ENCODE data around the gene MYOF. TPM values are rescaled to one million over a fixed set of nuclear protein-coding genes. Genes with fewer than 3 reads are reported as not detected.

Gene MYOF
- total and polyA plus RNA-seq, 4 donors = 23.4 to 194 (median 82.2) TPM

- no peak overlapping the region for H3K9ac ChIP-seq (ENCODE audit: insufficient read depth in 1 of 2, low read length in 2 of 2)
- no peaks in the 10 kb centered on the region for H3K27me3 ChIP-seq (ENCODE audit: control insufficient read depth in 3 of 3, insufficient read depth in 3 of 3, low read length in 2 of 3)
- ATAC-seq (ENCODE audit: insufficient read depth, low FRiP score) (no peak), DNase-seq (no peak)
- H3K4me3 ChIP-seq = no peak overlapping the region
- TF ChIP-seq CTCF (IDR thresholded peaks at IDR 0.05; ENCODE audit: control extremely low read depth, extremely low read depth) = no peak
- no peak overlapping the region for H3K27ac ChIP-seq (ENCODE audit: low read depth in 1 of 2, low read length in 1 of 2)
- 96 to 99% methylated on average over 3 of the region's 3 CpGs for WGBS, 2 donors
- no peaks in the 10 kb centered on the region for H3K36me3 ChIP-seq (ENCODE audit: control insufficient read depth in 4 of 4, insufficient read depth in 4 of 4, low read length in 4 of 4)
- H3K4me1 ChIP-seq (ENCODE audit: control insufficient read depth in 5 of 5, insufficient read depth in 5 of 5, low read length in 5 of 5) = no peaks in the 10 kb centered on the region
- H3K9me3 ChIP-seq (ENCODE audit: control insufficient read depth in 4 of 4, insufficient read depth in 3 of 4, low read length in 3 of 4) = no peaks in the 10 kb centered on the region
These were observed 212.9 kb downstream of the MYOF start for GRCh38 chr10:93269281-93269680.

- Histone ChIP-seq H3K4me1 (ENCODE audit: control insufficient read depth in 5 of 5, insufficient read depth in 5 of 5, low read length in 5 of 5) (no peaks in the 10 kb centered on the region), H3K4me3 (no peak overlapping the region), H3K9me3 (ENCODE audit: control insufficient read depth in 4 of 4, insufficient read depth in 3 of 4, low read length in 3 of 4) (no peaks in the 10 kb centered on the region), H3K9ac (ENCODE audit: insufficient read depth in 1 of 2, low read length in 2 of 2) (no peak overlapping the region), H3K27ac (ENCODE audit: low read depth in 1 of 2, low read length in 1 of 2) (no peak overlapping the region), H3K27me3 (ENCODE audit: control insufficient read depth in 3 of 3, insufficient read depth in 3 of 3, low read length in 2 of 3) (no peaks in the 10 kb centered on the region), H3K36me3 (ENCODE audit: control insufficient read depth in 4 of 4, insufficient read depth in 4 of 4, low read length in 4 of 4) (no peaks in the 10 kb centered on the region)
- whole genome bisulfite sequencing, 2 donors = 81 to 83% methylated on average over 3 of the region's 3 CpGs
- ATAC-seq (ENCODE audit: insufficient read depth, low FRiP score) = no peak
- no peak for DNase-seq
- TF ChIP-seq CTCF (IDR thresholded peaks at IDR 0.05; ENCODE audit: control extremely low read depth, extremely low read depth) = no peak
These were observed 214.1 kb downstream of the MYOF start for GRCh38 chr10:93268021-93268420.

GRCh38 chr10:93267521-93267920 lies 214.6 kb downstream of the MYOF start:
- no peak overlapping the region for H3K27ac ChIP-seq (ENCODE audit: low read depth in 1 of 2, low read length in 1 of 2)
- TF ChIP-seq CTCF (IDR thresholded peaks at IDR 0.05; ENCODE audit: control extremely low read depth, extremely low read depth) = no peak
- H3K36me3 ChIP-seq (ENCODE audit: control insufficient read depth in 4 of 4, insufficient read depth in 4 of 4, low read length in 4 of 4) = no peaks in the 10 kb centered on the region
- no peaks in the 10 kb centered on the region for H3K4me1 ChIP-seq (ENCODE audit: control insufficient read depth in 5 of 5, insufficient read depth in 5 of 5, low read length in 5 of 5)
- H3K27me3 ChIP-seq (ENCODE audit: control insufficient read depth in 3 of 3, insufficient read depth in 3 of 3, low read length in 2 of 3) = no peaks in the 10 kb centered on the region
- H3K4me3 ChIP-seq = no peak overlapping the region
- no peak overlapping the region for H3K9ac ChIP-seq (ENCODE audit: insufficient read depth in 1 of 2, low read length in 2 of 2)
- DNase-seq (no peak), ATAC-seq (ENCODE audit: insufficient read depth, low FRiP score) (no peak)
- no peaks in the 10 kb centered on the region for H3K9me3 ChIP-seq (ENCODE audit: control insufficient read depth in 4 of 4, insufficient read depth in 3 of 4, low read length in 3 of 4)
- 73 to 87% methylated on average over 3 of the region's 3 CpGs for WGBS, 2 donors

GRCh38 chr10:93266858-93267257 lies 215.3 kb downstream of the MYOF start:
- Histone ChIP-seq H3K27me3 (ENCODE audit: control insufficient read depth in 3 of 3, insufficient read depth in 3 of 3, low read length in 2 of 3) (no peaks in the 10 kb centered on the region), H3K9ac (ENCODE audit: insufficient read depth in 1 of 2, low read length in 2 of 2) (no peak overlapping the region), H3K4me1 (ENCODE audit: control insufficient read depth in 5 of 5, insufficient read depth in 5 of 5, low read length in 5 of 5) (no peaks in the 10 kb centered on the region), H3K36me3 (ENCODE audit: control insufficient read depth in 4 of 4, insufficient read depth in 4 of 4, low read length in 4 of 4) (no peaks in the 10 kb centered on the region), H3K27ac (ENCODE audit: low read depth in 1 of 2, low read length in 1 of 2) (no peak overlapping the region), H3K9me3 (ENCODE audit: control insufficient read depth in 4 of 4, insufficient read depth in 3 of 4, low read length in 3 of 4) (no peaks in the 10 kb centered on the region), H3K4me3 (no peak overlapping the region)
- 88 to 93% methylated on average over 4 of the region's 4 CpGs for WGBS, 2 donors
- ATAC-seq (ENCODE audit: insufficient read depth, low FRiP score) (no peak), DNase-seq (no peak)
- TF ChIP-seq CTCF (IDR thresholded peaks at IDR 0.05; ENCODE audit: control extremely low read depth, extremely low read depth) = no peak
